Smooth muscle cell (in vitro differentiated cells): Measurements from ENCODE around the gene CLCN1. TPM values are rescaled to one million over a fixed set of nuclear protein-coding genes. Genes with fewer than 3 reads are reported as not detected.

ENCODE experiments used
- DNase-seq: peaks from one replicate; lab custom pipeline; 2025; ENCODE audit not compliant: unreplicated experiment; lab: John Stamatoyannopoulos, UW
- H2AFZ ChIP-seq: fragments of 200-600 bp; sonication (generic); 2 replicates; pipeline ENCODE4 v1.6.0; 2016; ENCODE audit warnings: antibody characterized with exemption, low read depth, mild to moderate bottlenecking
- H3F3A ChIP-seq: fragments of 200-600 bp; sonication (generic); 2 replicates; pipeline ENCODE4 v1.6.0; 2017; ENCODE audit warnings: antibody characterized with exemption, low read depth
- H3K27ac ChIP-seq: fragments of 200-600 bp; sonication (generic); 2 replicates; pipeline ENCODE4 v1.5.1; 2016; ENCODE audit warnings: low read depth, mild to moderate bottlenecking
- H3K27me3 ChIP-seq: fragments of 200-600 bp; sonication (generic); 2 replicates; pipeline ENCODE4 v1.6.1; 2016; ENCODE audit warnings: low read depth, mild to moderate bottlenecking
- H3K36me3 ChIP-seq: fragments of 200-600 bp; sonication (generic); 2 replicates; pipeline ENCODE4 v1.5.1; 2016; ENCODE audit warnings: low read depth
- H3K4me1 ChIP-seq: fragments of 200-600 bp; sonication (generic); 2 replicates; pipeline ENCODE4 v1.5.1; 2016; ENCODE audit warnings: low read depth
- H3K4me2 ChIP-seq: fragments of 200-600 bp; sonication (generic); 2 replicates; pipeline ENCODE4 v1.6.0; 2016; ENCODE audit warnings: mild to moderate bottlenecking
- H3K4me3 ChIP-seq: fragments of 200-600 bp; sonication (generic); 2 replicates; pipeline ENCODE4 v1.5.1; 2016; ENCODE audit warnings: mild to moderate bottlenecking
- H3K79me2 ChIP-seq: fragments of 200-600 bp; sonication (generic); 2 replicates; pipeline ENCODE4 v1.6.0; 2016; ENCODE audit warnings: low read depth, mild to moderate bottlenecking
- H3K9ac ChIP-seq: fragments of 200-600 bp; sonication (generic); 2 replicates; pipeline ENCODE4 v1.6.0; 2016; ENCODE audit warnings: low read depth
- H3K9me3 ChIP-seq: fragments of 200-600 bp; sonication (generic); replicated peaks from 2 replicates; pipeline ENCODE4 v1.5.1; 2016; ENCODE audit warnings: low read depth
- H4K20me1 ChIP-seq: fragments of 200-600 bp; sonication (generic); 2 replicates; pipeline ENCODE4 v1.6.0; 2016; ENCODE audit warnings: low read depth
- WGBS: methylation state at CpG from one replicate; pipeline ENCODE4 v1.1.7; 2016; ENCODE audit warnings: low lambda C conversion rate; 5-methylcytosine and 5-hydroxymethylcytosine counted together
- polyA plus RNA-seq: library from polyadenylated mRNA; unstranded; fragments of >200 nt; fragmentation: Nextera tagmentation; extraction: Ambion mirVana; gene quantifications from 2 replicates; pipeline ENCODE4 v1.2.1, GENCODE V29; 2016
- total RNA-seq: library from RNA; depleted of rRNA; stranded (reverse); fragments of >200 nt; gene quantifications from 2 replicates; pipeline ENCODE4 v1.2.3, GENCODE V29; 2014
- TF ChIP-seq, protein P1 (sequence below): fragments of 200-600 bp; sonication (generic); IDR thresholded peaks from 2 replicates; pipeline ENCODE4 v1.5.1; 2017; ENCODE audit warnings: borderline replicate concordance, mild to moderate bottlenecking, antibody characterized with exemption; ENCODE audit not compliant: insufficient read depth, poor library complexity, severe bottlenecking

The CLCN1 gene
- total and polyA plus RNA-seq, 2 experiments from 2014 or later = not detected

DNA sequence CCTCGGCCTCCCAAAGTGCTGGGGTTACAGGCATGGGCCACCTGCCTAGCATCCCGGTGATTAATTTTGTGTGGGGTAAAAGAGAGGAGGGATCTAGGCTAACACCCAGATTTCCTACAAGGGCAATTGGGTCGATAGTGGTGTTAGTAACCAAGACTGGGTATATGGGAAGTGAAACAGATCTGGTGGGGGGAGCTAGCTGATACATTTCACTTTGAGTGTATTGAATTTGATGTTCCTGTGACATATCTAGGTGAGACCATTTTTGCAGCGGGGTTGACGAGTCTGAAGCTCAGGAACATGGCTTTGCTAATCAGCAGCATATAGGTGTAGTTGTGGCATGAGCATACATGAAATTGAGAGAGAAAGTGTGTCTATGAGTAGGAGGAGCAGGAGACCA, 12.0 kb downstream of the CLCN1 start:
- H3F3A ChIP-seq = no peaks in the 10 kb centered on the region
- H2AFZ ChIP-seq = no peak overlapping the region
- H3K36me3 ChIP-seq = no peaks in the 10 kb centered on the region
- no peaks in the 10 kb centered on the region for H3K79me2 ChIP-seq
- H3K27me3 ChIP-seq = no peaks in the 10 kb centered on the region
- H4K20me1 ChIP-seq = no peaks in the 10 kb centered on the region
- no peak overlapping the region for H3K4me2 ChIP-seq
- H3K4me3 ChIP-seq = no peak overlapping the region
- no peak overlapping the region for H3K9ac ChIP-seq
- WGBS = 97% methylated on average over 5 of the region's 5 CpGs
- no peaks in the 10 kb centered on the region for H3K9me3 ChIP-seq
- H3K27ac ChIP-seq = no peak overlapping the region
- TF ChIP-seq, protein P1, sequence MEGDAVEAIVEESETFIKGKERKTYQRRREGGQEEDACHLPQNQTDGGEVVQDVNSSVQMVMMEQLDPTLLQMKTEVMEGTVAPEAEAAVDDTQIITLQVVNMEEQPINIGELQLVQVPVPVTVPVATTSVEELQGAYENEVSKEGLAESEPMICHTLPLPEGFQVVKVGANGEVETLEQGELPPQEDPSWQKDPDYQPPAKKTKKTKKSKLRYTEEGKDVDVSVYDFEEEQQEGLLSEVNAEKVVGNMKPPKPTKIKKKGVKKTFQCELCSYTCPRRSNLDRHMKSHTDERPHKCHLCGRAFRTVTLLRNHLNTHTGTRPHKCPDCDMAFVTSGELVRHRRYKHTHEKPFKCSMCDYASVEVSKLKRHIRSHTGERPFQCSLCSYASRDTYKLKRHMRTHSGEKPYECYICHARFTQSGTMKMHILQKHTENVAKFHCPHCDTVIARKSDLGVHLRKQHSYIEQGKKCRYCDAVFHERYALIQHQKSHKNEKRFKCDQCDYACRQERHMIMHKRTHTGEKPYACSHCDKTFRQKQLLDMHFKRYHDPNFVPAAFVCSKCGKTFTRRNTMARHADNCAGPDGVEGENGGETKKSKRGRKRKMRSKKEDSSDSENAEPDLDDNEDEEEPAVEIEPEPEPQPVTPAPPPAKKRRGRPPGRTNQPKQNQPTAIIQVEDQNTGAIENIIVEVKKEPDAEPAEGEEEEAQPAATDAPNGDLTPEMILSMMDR = no peak
- DNase-seq = no peak
- H3K4me1 ChIP-seq = no peaks in the 10 kb centered on the region

DNA sequence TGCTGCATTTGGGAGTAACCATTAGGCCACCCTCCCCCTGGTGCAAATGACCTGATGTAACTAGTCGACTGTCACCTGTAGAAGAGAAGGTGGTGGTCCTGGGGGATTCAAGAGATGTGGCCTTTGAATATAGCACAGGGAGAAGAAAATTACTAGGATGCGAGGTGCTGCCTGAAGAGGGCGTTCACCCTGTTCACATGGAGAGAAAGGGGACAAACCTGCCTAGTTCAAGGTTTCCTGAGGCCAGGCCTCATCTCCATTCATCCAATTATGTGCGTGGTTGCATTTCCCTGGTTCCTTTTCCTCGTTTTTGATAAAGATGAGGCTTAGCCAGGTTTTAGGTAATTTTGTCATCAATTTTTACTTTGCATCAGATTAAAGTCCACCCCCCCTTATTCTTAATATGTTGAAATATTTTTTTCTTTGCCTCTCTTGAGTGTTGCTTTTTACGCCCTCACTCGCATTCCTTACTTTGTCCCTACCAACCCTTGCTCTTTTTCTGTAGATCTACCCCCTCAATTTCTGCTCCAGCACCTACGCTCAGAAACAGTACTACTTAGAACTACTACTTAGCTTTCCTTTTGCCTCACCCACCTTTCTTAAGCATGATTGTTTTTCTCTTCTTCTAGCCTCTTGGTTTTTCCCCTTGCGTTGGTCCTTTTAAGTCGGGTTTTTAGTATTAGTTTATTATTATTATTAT, 13.7 kb downstream of the CLCN1 start:
- Histone ChIP-seq H3K4me1 (no peaks in the 10 kb centered on the region), H3K27me3 (no peaks in the 10 kb centered on the region), H3K4me3 (no peak overlapping the region), H2AFZ (no peak overlapping the region), H3F3A (no peaks in the 10 kb centered on the region), H3K27ac (no peak overlapping the region), H3K36me3 (no peaks in the 10 kb centered on the region), H4K20me1 (no peaks in the 10 kb centered on the region), H3K9me3 (no peaks in the 10 kb centered on the region), H3K4me2 (no peak overlapping the region), H3K9ac (no peak overlapping the region), H3K79me2 (no peaks in the 10 kb centered on the region)
- TF ChIP-seq, protein P1 = no peak
- DNase-seq = no peak
- 92% methylated on average over 10 of the region's 10 CpGs for WGBS

DNA sequence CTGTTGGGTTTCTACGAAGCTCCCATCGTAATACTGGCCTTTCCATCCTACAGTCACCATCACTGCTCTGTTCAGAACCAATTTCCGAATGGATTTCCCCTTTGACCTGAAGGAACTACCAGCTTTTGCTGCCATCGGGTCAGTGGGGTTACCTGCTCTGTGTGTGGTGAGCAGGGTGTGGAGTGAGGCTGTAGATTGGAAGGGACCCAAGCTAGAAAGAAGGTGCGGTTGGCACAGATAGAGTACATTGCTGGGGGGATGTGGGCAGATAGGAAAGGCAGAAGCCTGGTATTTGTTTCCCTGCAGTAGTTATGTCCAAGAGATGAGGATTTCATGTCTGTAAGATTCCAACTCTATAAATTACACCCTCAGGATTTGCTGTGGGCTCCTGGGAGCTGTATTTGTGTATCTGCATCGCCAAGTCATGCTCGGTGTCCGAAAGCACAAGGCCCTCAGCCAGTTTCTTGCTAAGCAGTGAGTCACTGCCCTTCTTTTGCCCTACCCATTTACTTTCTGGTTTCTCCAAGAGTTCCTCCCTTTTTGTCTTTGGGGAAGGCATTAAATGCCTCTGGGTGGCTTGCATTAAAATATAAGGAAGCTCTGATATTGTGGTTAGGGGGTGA, 15.4 kb downstream of the CLCN1 start:
- WGBS = 76% methylated on average over 8 of the region's 8 CpGs
- no peaks in the 10 kb centered on the region for H4K20me1 ChIP-seq
- no peak for DNase-seq
- H3K9ac ChIP-seq = no peak overlapping the region
- H3K4me2 ChIP-seq = no peak overlapping the region
- no peak overlapping the region for H3K4me3 ChIP-seq
- no peaks in the 10 kb centered on the region for H3K9me3 ChIP-seq
- no peaks in the 10 kb centered on the region for H3F3A ChIP-seq
- H2AFZ ChIP-seq = no peak overlapping the region
- H3K36me3 ChIP-seq = no peaks in the 10 kb centered on the region
- no peaks in the 10 kb centered on the region for H3K27me3 ChIP-seq
- TF ChIP-seq, protein P1 = no peak
- no peaks in the 10 kb centered on the region for H3K79me2 ChIP-seq
- no peak overlapping the region for H3K27ac ChIP-seq
- H3K4me1 ChIP-seq = no peaks in the 10 kb centered on the region
